Tibial nerve (tissue), 4 donors: ENCODE data around the gene TMEM135.

Source experiments
- EP300 ChIP-seq, 2 donors: sonication (generic); formaldehyde crosslinking; IDR thresholded peaks; one replicate each; pipeline ENCODE4 v1.6.1; 2017; ENCODE audit warnings: antibody characterized with exemption in 2 of 2, mild to moderate bottlenecking in 1 of 2
- POLR2A ChIP-seq, 2 donors: fragments of 450-650 bp; IDR thresholded peaks; one replicate each; pipeline ENCODE4 v1.6.1; 2017; ENCODE audit warnings: antibody characterized with exemption in 2 of 2, mild to moderate bottlenecking in 2 of 2, moderate library complexity in 2 of 2
- TF ChIP-seq, protein P1 (sequence below), 5 experiments: fragments of 200-600 bp in 3 of 5; fragments of 450-650 bp in 2 of 5; sonication (generic) in 3 of 5; IDR thresholded peaks; one replicate each; pipeline ENCODE4 v1.5.1; 2016 to 2019; ENCODE audit warnings: antibody characterized with exemption in 5 of 5, mild to moderate bottlenecking in 3 of 5, moderate library complexity in 2 of 5

DNA sequence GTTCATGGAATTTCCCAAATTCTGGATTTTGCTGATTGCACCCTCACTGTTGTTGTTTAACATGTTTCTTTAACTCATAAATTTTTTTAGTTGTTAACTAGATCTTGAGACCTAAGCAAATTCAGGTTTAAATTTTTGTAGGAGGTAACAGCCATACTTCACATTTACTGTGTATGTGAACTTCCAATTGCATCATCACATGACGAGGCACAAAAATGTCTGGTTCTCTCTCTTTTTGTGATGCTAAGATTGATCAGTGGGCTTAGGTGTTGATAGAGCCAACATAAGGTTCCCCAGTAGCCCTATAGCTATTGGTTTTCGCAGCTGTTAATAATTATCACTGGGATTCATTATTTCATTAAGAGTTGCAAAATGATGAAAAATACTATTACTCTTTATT lies 277.5 kb downstream of the TMEM135 start:
- TF ChIP-seq, protein P1, sequence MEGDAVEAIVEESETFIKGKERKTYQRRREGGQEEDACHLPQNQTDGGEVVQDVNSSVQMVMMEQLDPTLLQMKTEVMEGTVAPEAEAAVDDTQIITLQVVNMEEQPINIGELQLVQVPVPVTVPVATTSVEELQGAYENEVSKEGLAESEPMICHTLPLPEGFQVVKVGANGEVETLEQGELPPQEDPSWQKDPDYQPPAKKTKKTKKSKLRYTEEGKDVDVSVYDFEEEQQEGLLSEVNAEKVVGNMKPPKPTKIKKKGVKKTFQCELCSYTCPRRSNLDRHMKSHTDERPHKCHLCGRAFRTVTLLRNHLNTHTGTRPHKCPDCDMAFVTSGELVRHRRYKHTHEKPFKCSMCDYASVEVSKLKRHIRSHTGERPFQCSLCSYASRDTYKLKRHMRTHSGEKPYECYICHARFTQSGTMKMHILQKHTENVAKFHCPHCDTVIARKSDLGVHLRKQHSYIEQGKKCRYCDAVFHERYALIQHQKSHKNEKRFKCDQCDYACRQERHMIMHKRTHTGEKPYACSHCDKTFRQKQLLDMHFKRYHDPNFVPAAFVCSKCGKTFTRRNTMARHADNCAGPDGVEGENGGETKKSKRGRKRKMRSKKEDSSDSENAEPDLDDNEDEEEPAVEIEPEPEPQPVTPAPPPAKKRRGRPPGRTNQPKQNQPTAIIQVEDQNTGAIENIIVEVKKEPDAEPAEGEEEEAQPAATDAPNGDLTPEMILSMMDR (IDR thresholded peaks at IDR 0.05), result no peak
- no peak for TF ChIP-seq POLR2A (IDR thresholded peaks at IDR 0.05)
- no peak for TF ChIP-seq EP300 (IDR thresholded peaks at IDR 0.05)
